Stimulated activated CD4-positive, alpha-beta T cell treated with anti-CD3 and anti-CD28 coated beads, TNF-alpha, amount 100 ng/mL, for 48 hours (primary cell): ENCODE data around the gene CASR.
A peak's percentile ranks its signal among the peaks of the same experiment; 100 is the strongest.

Source experiments
- DNase-seq, 3 donors: peaks; one replicate each; pipeline ENCODE4 v3.0.0-alpha.2; 2020; ENCODE audit warnings: low read depth in 3 of 3

The CASR gene

DNA sequence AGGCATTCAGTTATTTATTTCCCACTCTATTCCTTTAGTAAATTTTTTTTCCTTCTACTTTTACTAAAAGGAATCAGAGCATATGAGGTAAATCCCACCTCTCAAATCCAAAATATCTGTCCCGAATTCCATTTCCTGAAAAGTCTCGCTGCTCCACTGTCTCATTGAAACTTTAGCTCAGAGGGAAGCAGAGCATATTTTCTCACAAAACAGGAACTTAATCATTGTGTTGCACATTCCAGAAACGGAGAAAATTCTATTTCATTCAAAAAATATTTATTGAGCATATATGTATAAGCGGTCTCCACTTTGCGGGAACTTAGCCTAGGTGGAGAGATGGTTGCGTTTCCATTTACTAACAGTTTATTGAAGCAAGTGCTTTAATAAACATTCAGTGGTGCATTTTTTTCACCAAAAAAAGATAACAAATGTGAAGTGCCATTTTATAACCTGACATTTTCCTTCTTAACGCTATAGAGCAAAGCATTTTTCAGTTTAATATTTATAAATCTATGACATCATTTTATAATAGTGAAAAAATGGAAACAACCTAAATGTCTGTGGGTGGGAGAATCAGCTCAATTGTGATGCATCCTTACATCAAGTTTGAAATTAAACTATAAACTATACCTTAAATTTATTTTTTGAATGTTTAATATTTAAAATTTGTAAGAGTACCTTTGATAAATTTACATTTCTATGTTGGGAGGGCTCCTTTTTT is 74.3 kb downstream of the CASR start:
- DNase-seq: no peak

DNA sequence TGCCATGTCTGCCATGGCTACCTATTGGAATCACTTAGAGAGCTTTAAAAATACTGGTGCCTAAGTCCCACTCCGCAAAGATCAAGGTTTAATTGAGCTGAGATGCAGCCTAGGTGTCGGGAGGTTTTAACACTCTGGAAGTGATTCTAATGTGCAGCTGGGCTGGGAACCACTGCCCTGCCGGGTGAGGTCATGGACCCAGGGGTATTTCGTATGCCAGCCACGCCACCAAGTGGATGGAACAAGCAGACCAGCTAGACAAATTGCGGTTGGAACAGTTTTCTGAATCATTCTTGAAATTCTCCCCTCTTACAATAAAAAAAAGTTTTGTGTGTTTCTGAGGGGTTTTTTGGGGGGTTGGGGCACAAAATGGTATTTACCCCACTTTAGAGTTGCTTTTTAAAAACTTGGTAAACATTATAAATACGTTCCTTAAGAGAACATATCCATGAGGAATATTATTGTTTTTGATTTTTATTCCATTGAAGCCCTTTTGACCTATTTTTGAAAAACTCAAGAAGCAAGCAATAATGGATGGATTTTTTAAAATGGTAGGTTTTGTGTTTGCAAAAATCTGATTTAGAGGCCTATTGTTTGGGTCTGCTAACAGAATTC is 75.4 kb downstream of the CASR start:
- DNase-seq: peak; percentile 44 to 50 (median 45)

DNA sequence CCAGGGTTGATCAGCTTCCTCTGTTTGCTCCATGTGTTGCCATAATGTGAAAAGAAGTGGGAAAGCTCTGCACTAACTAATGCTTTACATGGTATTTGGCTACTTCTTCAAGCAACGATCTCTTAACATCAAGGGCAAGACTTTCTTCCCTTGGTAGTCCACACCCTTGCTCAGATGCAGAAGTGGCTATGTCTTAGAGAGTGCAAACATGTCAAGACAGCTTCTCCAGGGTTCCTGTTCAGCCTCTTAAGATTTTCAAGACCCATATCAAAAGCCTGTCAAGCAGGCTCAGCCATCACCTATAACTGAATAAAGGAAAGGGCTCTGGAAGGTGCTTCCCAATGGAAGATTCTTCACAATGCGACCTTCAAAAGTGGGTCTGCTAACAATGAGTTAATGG is 76.7 kb downstream of the CASR start:
- no peak for DNase-seq

GRCh38 chr3:122263058-122263457 is 79.6 kb downstream of the CASR start:
- no peak for DNase-seq

DNA sequence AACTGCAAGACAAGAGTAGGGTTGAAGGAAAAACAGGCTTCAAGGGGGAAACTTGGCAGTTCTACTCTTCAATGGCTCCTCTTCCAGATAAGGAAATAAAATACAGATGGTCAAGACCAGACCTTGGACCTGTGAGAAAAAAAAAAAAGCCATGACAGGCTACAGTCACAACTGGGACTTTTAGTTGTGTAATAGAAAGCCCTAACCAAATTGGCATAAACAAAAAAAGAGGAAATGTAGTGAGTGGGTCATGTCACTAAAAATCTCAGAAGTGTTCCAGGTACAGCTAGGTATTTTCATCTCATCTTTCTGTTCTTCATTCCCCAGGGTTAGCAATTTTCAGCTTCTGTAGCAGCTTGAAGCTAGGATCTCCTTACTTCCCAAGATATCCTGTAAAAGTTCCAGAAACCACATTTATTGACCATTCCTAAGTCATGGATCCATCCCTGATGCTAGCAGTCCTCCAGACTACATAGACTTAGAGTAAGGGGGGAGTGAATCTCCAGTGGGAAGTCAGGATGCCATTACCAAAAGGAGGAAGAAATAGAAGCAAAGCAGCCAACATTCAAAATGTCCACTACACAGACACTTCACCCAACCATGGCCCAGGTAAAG is 80.6 kb downstream of the CASR start:
- no peak for DNase-seq

- DNase-seq: no peak
These were observed 82.5 kb downstream of the CASR start for GRCh38 chr3:122265957-122266356.

DNA sequence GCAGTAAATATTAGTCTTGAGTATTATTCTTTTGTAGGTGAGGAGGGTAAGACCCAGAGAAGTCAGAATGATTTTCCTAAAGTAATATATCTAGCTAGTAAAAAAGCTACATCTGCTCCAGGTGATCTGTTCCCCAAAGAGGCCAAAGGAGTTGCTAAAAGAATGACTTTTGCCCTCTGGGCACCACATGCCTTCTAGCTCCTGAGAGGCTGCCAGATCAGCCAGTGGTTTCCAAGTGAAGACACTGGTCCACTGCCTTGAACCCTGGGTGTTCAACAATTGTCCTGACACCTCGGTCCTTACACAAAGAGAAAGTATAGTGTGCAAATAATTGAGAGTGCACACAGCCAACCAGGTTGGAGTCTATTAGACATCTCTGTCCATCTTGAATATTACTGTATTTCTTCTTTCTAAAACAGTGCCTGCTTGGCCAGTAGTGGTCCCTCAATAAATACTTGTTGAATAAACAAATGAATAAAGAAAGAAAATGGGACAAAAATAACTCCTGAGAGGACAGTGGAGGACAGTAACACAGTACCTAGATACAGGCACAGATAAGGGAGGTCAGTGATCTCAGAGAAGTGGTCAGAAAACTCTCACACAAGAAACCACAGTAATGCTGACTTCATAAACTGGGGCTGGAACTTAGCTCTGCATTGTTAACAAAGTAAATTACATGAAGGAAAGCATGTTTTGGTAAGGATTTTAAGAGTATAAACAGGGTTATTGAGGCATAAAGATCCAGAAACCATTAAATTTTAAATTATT is 85.0 kb downstream of the CASR start:
- DNase-seq: no peak

DNA sequence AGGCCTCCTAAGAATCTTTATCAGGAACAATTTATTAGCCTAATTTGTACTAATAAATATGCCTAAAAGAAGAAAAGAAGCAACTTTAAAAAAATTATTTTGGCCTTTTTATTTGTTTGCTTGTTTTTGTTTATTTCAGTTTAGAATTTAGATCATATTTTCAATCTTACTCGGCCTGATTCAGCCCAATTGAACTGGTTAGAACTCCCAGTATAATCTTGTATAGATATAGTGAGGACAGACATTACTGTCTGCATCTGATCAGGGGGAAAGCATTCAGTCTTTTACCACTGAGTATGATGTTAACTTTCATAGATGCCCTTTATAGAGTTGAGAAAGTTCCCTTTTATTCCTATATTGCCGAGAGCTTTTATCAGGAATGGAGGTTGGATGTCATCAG is 85.6 kb downstream of the CASR start:
- DNase-seq: no peak

DNA sequence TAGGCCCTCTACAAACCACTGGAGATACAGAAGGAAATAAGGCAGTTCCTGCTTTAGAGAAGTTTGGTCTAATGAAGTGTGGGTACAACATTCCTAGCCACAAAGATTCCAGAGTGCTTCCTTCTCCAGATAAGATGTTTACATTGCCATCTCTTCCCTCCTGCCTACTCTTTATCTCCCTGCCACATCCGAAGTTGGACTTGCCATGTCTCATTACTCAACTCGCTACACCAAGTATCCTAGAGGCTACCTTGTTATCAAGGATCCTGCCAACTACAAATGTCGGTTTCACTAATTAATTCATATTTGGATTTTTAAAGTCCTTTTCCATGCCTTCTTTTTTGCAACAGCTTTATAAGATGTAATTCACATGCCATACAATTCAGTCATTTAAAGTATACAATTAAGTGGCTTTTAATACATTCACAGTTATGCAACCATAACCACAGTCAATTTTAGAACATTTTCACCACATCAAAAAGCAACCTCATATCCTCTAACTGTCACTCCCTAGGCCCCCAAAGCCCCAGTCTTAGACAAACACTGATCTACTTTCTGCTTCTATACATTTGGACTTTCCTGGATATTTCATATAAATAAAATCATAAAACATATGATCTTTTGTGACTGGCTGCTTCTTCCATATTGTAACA is 87.9 kb downstream of the CASR start:
- DNase-seq: no peak

GRCh38 chr3:122272879-122273278 is 89.4 kb downstream of the CASR start:
- no peak for DNase-seq

DNA sequence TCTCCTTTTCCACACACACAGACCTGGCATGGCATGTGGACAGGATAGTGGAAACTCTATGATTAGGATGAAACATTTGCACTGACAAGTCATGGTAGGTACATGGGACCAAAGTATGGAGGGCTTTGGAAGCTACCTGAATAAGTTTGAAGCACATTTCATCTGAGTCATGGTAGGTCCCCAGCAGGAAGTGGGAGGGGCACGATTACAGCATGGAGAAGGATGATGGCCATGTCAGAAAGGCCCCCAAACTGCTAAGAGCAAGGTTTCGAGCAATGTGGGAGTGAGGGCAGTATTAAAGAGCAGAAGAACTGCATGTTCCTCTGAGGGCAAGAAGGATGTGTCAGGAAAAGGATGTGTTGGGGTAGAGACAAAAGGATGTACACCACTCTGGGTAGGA is 90.0 kb downstream of the CASR start:
- no peak for DNase-seq

DNA sequence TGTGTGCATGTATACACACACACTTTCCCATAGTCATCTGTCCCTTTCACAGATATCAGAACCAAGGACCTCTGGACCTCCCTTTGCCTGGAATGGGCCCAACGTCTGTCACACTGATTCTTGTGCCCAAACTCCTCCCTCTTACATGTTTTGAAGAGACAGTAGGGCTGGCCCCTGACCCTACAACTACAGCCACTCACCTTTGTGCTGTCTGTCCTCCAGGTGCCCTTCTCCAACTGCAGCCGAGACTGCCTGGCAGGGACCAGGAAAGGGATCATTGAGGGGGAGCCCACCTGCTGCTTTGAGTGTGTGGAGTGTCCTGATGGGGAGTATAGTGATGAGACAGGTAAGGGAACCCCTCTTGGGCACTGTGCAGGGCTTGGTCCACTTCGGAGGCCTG is 98.4 kb downstream of the CASR start:
- no peak for DNase-seq

DNA sequence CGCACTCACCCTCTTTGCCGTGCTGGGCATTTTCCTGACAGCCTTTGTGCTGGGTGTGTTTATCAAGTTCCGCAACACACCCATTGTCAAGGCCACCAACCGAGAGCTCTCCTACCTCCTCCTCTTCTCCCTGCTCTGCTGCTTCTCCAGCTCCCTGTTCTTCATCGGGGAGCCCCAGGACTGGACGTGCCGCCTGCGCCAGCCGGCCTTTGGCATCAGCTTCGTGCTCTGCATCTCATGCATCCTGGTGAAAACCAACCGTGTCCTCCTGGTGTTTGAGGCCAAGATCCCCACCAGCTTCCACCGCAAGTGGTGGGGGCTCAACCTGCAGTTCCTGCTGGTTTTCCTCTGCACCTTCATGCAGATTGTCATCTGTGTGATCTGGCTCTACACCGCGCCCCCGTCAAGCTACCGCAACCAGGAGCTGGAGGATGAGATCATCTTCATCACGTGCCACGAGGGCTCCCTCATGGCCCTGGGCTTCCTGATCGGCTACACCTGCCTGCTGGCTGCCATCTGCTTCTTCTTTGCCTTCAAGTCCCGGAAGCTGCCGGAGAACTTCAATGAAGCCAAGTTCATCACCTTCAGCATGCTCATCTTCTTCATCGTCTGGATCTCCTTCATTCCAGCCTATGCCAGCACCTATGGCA is 100.5 kb downstream of the CASR start:
- no peak for DNase-seq

DNA sequence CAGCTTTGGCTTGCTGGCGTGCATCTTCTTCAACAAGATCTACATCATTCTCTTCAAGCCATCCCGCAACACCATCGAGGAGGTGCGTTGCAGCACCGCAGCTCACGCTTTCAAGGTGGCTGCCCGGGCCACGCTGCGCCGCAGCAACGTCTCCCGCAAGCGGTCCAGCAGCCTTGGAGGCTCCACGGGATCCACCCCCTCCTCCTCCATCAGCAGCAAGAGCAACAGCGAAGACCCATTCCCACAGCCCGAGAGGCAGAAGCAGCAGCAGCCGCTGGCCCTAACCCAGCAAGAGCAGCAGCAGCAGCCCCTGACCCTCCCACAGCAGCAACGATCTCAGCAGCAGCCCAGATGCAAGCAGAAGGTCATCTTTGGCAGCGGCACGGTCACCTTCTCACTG is 101.0 kb downstream of the CASR start:
- DNase-seq: no peak

DNA sequence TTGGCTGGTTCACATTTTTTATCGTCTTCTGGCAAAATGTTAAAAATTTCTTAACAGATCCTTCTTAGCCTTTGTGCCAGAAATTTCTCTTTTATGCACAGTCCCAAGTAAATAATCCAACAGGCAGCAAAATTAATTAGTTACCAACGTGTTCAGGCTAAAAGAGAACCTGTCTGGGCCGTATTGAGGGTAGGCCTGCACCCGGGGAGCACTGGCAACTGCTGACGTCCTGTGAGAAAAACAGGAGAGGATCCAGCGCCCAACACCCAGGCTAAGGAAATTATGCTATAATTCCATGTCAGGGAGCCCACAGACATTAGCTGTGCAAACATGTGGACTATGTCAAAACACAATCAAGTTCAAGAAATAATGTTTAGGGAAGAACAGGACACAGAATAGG is 110.9 kb downstream of the CASR start:
- no peak for DNase-seq

DNA sequence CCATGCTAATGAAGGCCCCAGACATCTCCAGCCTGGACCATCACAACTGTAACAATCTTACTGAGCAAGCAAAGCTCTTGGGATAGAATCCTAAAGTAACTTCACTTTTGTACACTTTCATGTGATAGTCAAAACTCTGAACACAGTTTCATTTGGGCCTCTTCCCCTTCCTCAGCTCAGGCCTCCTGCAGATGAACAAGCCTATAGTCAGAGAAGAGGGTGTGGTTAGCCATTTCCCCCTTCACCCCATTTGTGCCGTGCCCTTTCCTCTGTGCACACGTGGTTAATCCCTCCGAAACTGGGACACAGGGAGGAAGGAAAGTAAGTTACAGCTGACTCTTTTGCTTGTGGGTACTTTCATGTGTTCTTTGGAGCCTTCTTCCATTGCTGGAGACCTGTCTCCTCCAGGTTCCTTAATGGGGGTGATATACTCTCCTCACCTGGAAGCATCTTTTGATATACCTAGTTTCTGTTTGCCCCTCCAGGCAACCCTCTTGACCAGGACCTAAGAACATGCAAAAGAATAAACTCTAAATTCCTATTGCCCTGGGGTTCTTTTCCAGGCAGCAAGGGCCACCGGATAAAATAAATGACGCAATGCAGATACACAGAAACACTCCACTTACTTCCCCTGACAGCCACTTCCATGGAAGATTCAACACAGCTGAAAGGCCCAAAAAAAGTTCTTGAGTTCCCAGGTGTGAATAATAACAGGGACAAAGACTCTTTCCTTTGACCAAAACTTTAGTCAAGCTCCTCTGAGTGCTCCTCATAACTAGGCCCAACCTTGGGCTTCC is 112.0 kb downstream of the CASR start:
- DNase-seq: no peak

GRCh38 chr3:122298239-122298638 is 114.8 kb downstream of the CASR start:
- DNase-seq: no peak

GRCh38 chr3:122299215-122299614 is 115.7 kb downstream of the CASR start:
- DNase-seq: no peak

DNA sequence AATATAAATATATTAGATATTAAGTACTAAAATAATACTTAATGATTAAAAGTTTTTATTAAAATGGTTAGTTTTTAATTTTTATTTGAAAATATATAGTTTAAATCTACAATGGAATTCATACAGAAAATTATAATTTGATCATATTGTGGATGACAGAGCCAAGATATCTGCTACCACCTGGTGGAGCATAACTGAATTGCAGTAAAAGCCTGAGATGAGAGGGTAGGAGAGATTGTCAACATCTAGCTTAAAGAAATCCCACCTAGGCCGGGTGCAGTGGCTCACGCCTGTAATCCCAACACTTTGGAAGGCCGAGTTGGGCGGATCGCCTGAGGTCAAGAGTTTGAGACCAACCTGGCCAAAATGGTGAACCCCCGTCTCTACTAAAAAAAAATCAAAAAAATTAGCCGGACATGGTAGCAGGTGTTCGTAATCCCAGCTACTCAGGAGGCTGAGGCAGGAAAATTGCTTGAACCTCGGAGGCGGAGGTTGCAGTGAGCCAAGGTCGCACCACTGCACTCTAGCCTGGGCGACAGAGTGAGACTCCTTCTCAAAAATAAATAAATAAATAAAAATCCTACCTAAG is 116.5 kb downstream of the CASR start:
- peak in 2 of 3 donors; percentile 6 to 23 for DNase-seq

DNA sequence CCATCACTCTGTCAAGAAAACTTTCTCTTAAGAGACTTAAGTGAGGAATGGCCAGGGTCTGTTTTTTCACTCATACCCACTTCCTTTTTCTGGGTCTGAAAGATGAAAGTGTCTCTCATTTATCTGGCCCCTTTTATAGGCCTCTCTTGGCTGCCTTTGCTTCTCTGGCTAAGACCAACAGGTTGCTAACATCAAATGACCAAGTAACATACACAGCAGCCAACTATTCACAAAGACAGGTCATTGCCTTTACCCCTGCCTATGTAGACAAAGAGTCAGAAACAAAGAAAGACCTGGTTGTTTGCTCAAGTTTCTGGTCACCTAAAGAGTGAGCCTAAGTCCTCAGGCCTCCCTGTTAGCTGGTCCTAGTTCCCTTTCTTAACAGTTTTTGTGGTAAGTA is 117.6 kb downstream of the CASR start:
- DNase-seq: no peak
